Calu3 (cell line): ENCODE results near the gene ILDR1. TPM values are rescaled to one million over a fixed set of nuclear protein-coding genes. Genes with fewer than 3 reads are reported as not detected.

Source experiments
- Bru-seq: library from RNA; stranded (reverse); fragments of 400-500 nt; gene quantifications from one replicate; lab custom pipeline; 2021; lab: Mats Ljungman, UMichigan
- BruChase-seq, 2 experiments: library from RNA; stranded (reverse); fragments of 400-500 nt; gene quantifications; one replicate each; lab custom pipeline; 2021; lab: Mats Ljungman, UMichigan
- BruUV-seq: library from RNA; stranded (reverse); fragments of 400-500 nt; replicated peaks from 2 replicates; lab custom pipeline; 2021; lab: Mats Ljungman, UMichigan
- CTCF ChIA-PET: fragments of 300-600 bp; sonication (Branson Sonifier 250); formaldehyde crosslinking; loops from one replicate; lab custom pipeline; 2022; ENCODE audit warnings: antibody characterized with exemption; lab: Charles Lee
- DNase-seq: peaks from one replicate; pipeline ENCODE4 v3.0.0; 2022
- H3K27ac Mint-ChIP-seq: one replicate; pipeline ENCODE4 v1.8.0; 2022; ENCODE audit warnings: mixed read lengths; ENCODE audit not compliant: unreplicated experiment
- H3K27me3 Mint-ChIP-seq: one replicate; pipeline ENCODE4 v1.8.0; 2022; ENCODE audit warnings: mixed read lengths; ENCODE audit not compliant: unreplicated experiment
- H3K36me3 Mint-ChIP-seq: one replicate; pipeline ENCODE4 v1.8.0; 2022; ENCODE audit warnings: mild to moderate bottlenecking, moderate library complexity, mixed read lengths; ENCODE audit not compliant: insufficient read depth, unreplicated experiment
- H3K4me1 Mint-ChIP-seq: one replicate; pipeline ENCODE4 v1.8.0; 2022; ENCODE audit warnings: mild to moderate bottlenecking, low read depth, mixed read lengths; ENCODE audit not compliant: unreplicated experiment
- H3K4me3 Mint-ChIP-seq: one replicate; pipeline ENCODE4 v1.8.0; 2022; ENCODE audit warnings: mild to moderate bottlenecking, low read depth, moderate library complexity, mixed read lengths; ENCODE audit not compliant: unreplicated experiment
- H3K9me3 Mint-ChIP-seq: one replicate; pipeline ENCODE4 v1.8.0; 2022; ENCODE audit warnings: low read depth, mixed read lengths; ENCODE audit not compliant: unreplicated experiment
- CTCF ChIP-seq: fragments of 200-600 bp; IDR thresholded peaks from one replicate; pipeline ENCODE4 v1.8.0; 2022; ENCODE audit warnings: antibody characterized with exemption; ENCODE audit not compliant: unreplicated experiment
- intact Hi-C: fragments of 100-400 bp; cut with micrococcal nuclease; formaldehyde crosslinking; loops from one replicate; pipeline ENCODE4 v1.10.0; 2022; ENCODE audit not compliant: unreplicated experiment
- long read RNA-seq: library from polyadenylated mRNA; stranded (forward); transcript quantifications from one replicate; pipeline ENCODE4 v2.0.0, GENCODE V29; 2022
- total RNA-seq: library from RNA; stranded (reverse); gene quantifications from 2 replicates; pipeline ENCODE4 v1.2.3, GENCODE V29; 2022

Gene ILDR1
- 15.7 and 17.0 TPM in 2 replicates for total RNA-seq
- Bru-seq, nascent RNA, result percentile 64 among the genes with signal in this experiment
- percentile 56 among the genes with signal in this experiment for BruChase-seq, experiment 1, labeled RNA remaining after a 6-hour chase
- percentile 53 among the genes with signal in this experiment for BruChase-seq, experiment 2, labeled RNA remaining after a 2-hour chase
- long read RNA-seq, transcript ILDR1-202 (8 exons, 2,855 nt), result major isoform, 19 of 26 reads
- long read RNA-seq, partial matches to known transcripts, result 5 of 26 reads
- long read RNA-seq, other reads (novel, unspliced or antisense), result 1 of 26 reads

- Mint-ChIP-seq H3K27ac (peak within 1 kb of the TSS; percentile 88), H3K4me3 (peak within 1 kb of the TSS; percentile 77), H3K4me1 (peaks cover 23% of the 10 kb centered on the region), H3K36me3 (peaks cover 19% of the 10 kb centered on the region), H3K9me3 (no peaks in the 10 kb centered on the region), H3K27me3 (no peaks in the 10 kb centered on the region)
- CTCF ChIA-PET, result interaction anchor here (0.7 to 1.2 kb wide), 2 partner anchors 27 to 67 kb away, joined by 3 to 4 read pairs; no protein-coding TSS in a partner anchor
- DNase-seq, result peak; percentile 86
- no TSS peak for BruUV-seq
- intact Hi-C loops, result no loop called here
- TF ChIP-seq CTCF, result no peak
Observed at GRCh38 chr3:122021811-122022401, at the start of gene ILDR1. Gene ILDR1 (minus strand): TSS chr3:122022247. CDS start chr3:122022077, 170 bp downstream.

GRCh38 chr3:122067588-122068240 lies 45.7 kb upstream of the ILDR1 start:
- H3K27ac Mint-ChIP-seq, result no peak overlapping the region
- no peaks in the 10 kb centered on the region for H3K27me3 Mint-ChIP-seq
- no peaks in the 10 kb centered on the region for H3K9me3 Mint-ChIP-seq
- intact Hi-C loops, result no loop called here
- no peak for DNase-seq
- no peak overlapping the region for H3K4me3 Mint-ChIP-seq
- no peak for TF ChIP-seq CTCF
- no peaks in the 10 kb centered on the region for H3K36me3 Mint-ChIP-seq
- no TSS peak for BruUV-seq
- no peaks in the 10 kb centered on the region for H3K4me1 Mint-ChIP-seq
- CTCF ChIA-PET, result no interaction called here

GRCh38 chr3:122067214-122067550 lies 45.1 kb upstream of the ILDR1 start:
- DNase-seq, result no peak
- H3K4me3 Mint-ChIP-seq, result no peak overlapping the region
- no TSS peak for BruUV-seq
- no peaks in the 10 kb centered on the region for H3K27me3 Mint-ChIP-seq
- H3K4me1 Mint-ChIP-seq, result no peaks in the 10 kb centered on the region
- no peaks in the 10 kb centered on the region for H3K36me3 Mint-ChIP-seq
- H3K27ac Mint-ChIP-seq, result no peak overlapping the region
- intact Hi-C loops, result no loop called here
- H3K9me3 Mint-ChIP-seq, result no peaks in the 10 kb centered on the region
- TF ChIP-seq CTCF, result no peak
- CTCF ChIA-PET, result no interaction called here

GRCh38 chr3:122066331-122067213 lies 44.5 kb upstream of the ILDR1 start:
- CTCF ChIA-PET, result no interaction called here
- no TSS peak for BruUV-seq
- no peak for DNase-seq
- Mint-ChIP-seq H3K36me3 (no peaks in the 10 kb centered on the region), H3K4me3 (no peak overlapping the region), H3K9me3 (no peaks in the 10 kb centered on the region), H3K27me3 (no peaks in the 10 kb centered on the region), H3K27ac (no peak overlapping the region), H3K4me1 (no peaks in the 10 kb centered on the region)
- no peak for TF ChIP-seq CTCF
- intact Hi-C loops, result no loop called here
